Endodermal cell (in vitro differentiated cells): ENCODE data around the gene MGAT5B. TPM values are rescaled to one million over a fixed set of nuclear protein-coding genes. Genes with fewer than 3 reads are reported as not detected.

Source experiments
- DNase-seq: peaks from one replicate; pipeline ENCODE4 v3.0.0-alpha.2; 2017
- H3K27ac ChIP-seq: 2 replicates; pipeline ENCODE4 v1.5.1; 2013; ENCODE audit warnings: mild to moderate bottlenecking, low read depth, low read length, moderate library complexity
- H3K27me3 ChIP-seq: 2 replicates; pipeline ENCODE4 v1.6.1; 2013; ENCODE audit warnings: mild to moderate bottlenecking, low read length, moderate library complexity; ENCODE audit not compliant: insufficient read depth, control insufficient read depth, poor library complexity, severe bottlenecking
- H3K36me3 ChIP-seq: 2 replicates; pipeline ENCODE4 v1.7.0; 2013; ENCODE audit warnings: mild to moderate bottlenecking, low read length, moderate library complexity; ENCODE audit not compliant: control insufficient read depth, insufficient read depth
- H3K4me1 ChIP-seq: one replicate; pipeline ENCODE4 v1.7.0; 2013; ENCODE audit warnings: low read length; ENCODE audit not compliant: control insufficient read depth, insufficient read depth
- H3K4me3 ChIP-seq: 2 replicates; pipeline ENCODE4 v1.5.1; 2013; ENCODE audit warnings: mild to moderate bottlenecking, low read length, moderate library complexity
- H3K9ac ChIP-seq: 2 replicates; pipeline ENCODE4 v1.6.1; 2013; ENCODE audit warnings: mild to moderate bottlenecking, low read length, moderate library complexity; ENCODE audit not compliant: poor library complexity, severe bottlenecking; ENCODE audit errors: extremely low read depth
- H3K9me3 ChIP-seq: 2 replicates; pipeline ENCODE4 v1.6.1; 2013; ENCODE audit warnings: mild to moderate bottlenecking, low read length, moderate library complexity; ENCODE audit not compliant: control insufficient read depth
- H3K27ac Mint-ChIP-seq: 2 replicates; pipeline ENCODE4 v1.8.0; 2020; ENCODE audit warnings: mixed read lengths
- H3K27me3 Mint-ChIP-seq: 2 replicates; pipeline ENCODE4 v1.8.0; 2021; ENCODE audit warnings: mild to moderate bottlenecking, mixed read lengths; ENCODE audit not compliant: insufficient read depth
- H3K36me3 Mint-ChIP-seq: 2 replicates; pipeline ENCODE4 v1.8.0; 2020; ENCODE audit warnings: low read depth, mixed read lengths
- H3K4me1 Mint-ChIP-seq: 2 replicates; pipeline ENCODE4 v1.8.0; 2020; ENCODE audit warnings: mixed read lengths
- H3K4me3 Mint-ChIP-seq: 2 replicates; pipeline ENCODE4 v1.8.0; 2020; ENCODE audit warnings: mild to moderate bottlenecking, moderate library complexity, mixed read lengths
- H3K9me3 Mint-ChIP-seq: 2 replicates; pipeline ENCODE4 v1.8.0; 2020; ENCODE audit warnings: mild to moderate bottlenecking, mixed read lengths
- WGBS, 2 experiments: methylation state at CpG; one replicate each; pipeline versions ENCODE4 v1.1.5 to v1.1.7; 2013; ENCODE audit warnings: missing lambda C conversion rate in 2 of 2, mixed read lengths in 1 of 2; ENCODE audit not compliant: insufficient coverage in 1 of 2, insufficient read length in 1 of 2; 5-methylcytosine and 5-hydroxymethylcytosine counted together
- total RNA-seq, 2 donors: library from RNA; stranded (reverse); fragmentation: NEBNext Ultra II Directional in 1 of 2; extraction: Animal tissue kit (Norgen Biotek cat#: 25700) in 1 of 2; gene quantifications; 2 replicates in 1 of 2; 3 replicates in 1 of 2; pipeline ENCODE4 v1.2.1, GENCODE V29; 2021
- TF ChIP-seq, protein P1 (sequence below): fragments of 200-600 bp; sonication (generic); conservative IDR thresholded peaks from 2 replicates; pipeline ENCODE4 v1.5.0; 2021; ENCODE audit warnings: antibody characterized with exemption, mild to moderate bottlenecking

MGAT5B gene
- total RNA-seq, 2 donors from 2014 or later = 2.9 to 3.3 TPM

DNA sequence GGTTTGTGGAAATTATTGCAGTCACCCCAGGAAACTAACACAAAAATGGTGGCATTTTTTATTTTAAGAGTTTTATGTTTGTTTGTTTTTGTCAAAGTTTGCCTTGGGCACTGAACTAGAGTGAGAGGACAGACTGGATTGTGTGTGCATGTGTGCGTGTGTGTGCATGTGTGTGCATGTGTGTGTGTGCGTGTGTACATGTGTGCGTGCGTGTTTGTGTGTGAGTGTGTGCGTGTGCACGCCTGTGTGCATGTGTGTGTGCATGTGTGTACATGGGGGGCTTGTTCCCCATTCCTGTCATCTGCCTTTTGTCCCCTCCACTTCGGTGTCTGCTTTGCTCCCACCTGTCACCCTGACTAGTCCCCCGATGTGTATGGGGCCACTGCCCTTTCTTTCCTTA lies 32.5 kb downstream of the MGAT5B start:
- Mint-ChIP-seq H3K36me3 (no peaks in the 10 kb centered on the region), H3K27me3 (no peaks in the 10 kb centered on the region), H3K9me3 (no peaks in the 10 kb centered on the region), H3K4me1 (no peaks in the 10 kb centered on the region), H3K27ac (no peak overlapping the region), H3K4me3 (no peak overlapping the region)
- Histone ChIP-seq H3K4me1 (no peaks in the 10 kb centered on the region), H3K27me3 (no peaks in the 10 kb centered on the region), H3K4me3 (no peak overlapping the region), H3K9me3 (no peaks in the 10 kb centered on the region), H3K36me3 (no peaks in the 10 kb centered on the region), H3K27ac (no peak overlapping the region), H3K9ac (no peak overlapping the region)
- 96% methylated on average over 8 of the region's 8 CpGs; no CpG with 5 or more reads in 1 of the 2 experiments for WGBS, 2 experiments
- no peak for DNase-seq
- TF ChIP-seq, protein P1, sequence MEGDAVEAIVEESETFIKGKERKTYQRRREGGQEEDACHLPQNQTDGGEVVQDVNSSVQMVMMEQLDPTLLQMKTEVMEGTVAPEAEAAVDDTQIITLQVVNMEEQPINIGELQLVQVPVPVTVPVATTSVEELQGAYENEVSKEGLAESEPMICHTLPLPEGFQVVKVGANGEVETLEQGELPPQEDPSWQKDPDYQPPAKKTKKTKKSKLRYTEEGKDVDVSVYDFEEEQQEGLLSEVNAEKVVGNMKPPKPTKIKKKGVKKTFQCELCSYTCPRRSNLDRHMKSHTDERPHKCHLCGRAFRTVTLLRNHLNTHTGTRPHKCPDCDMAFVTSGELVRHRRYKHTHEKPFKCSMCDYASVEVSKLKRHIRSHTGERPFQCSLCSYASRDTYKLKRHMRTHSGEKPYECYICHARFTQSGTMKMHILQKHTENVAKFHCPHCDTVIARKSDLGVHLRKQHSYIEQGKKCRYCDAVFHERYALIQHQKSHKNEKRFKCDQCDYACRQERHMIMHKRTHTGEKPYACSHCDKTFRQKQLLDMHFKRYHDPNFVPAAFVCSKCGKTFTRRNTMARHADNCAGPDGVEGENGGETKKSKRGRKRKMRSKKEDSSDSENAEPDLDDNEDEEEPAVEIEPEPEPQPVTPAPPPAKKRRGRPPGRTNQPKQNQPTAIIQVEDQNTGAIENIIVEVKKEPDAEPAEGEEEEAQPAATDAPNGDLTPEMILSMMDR = no peak

DNA sequence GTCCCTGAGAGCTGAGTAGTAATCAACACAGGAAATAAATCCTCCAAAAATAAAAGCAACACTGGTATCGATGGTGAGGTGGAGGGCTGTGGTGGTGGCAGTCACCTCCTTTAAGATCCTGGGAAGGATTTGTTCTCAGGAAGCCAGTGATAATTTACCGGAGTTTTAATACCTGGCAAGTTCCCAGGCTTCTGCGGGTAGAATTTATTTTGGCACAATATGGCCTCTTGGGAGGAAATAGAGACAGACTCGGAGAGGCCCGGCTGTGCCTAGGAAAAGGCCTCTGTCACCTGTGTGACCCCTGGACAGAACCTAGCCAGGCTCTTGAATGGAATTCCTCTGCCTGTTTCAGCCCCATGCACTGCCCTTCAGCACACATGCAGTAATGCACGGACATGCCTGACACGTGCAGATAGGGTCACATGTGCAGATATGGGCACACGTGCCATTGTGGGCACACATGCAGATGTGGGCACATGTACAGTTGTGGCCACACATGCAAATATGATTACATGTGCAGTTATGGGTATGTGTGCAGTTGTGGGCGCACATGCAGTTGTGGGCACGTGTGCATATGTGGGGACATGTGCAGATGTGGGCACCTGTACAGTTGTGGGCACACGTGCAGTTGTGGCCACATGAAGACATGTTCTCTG lies 33.5 kb downstream of the MGAT5B start:
- Histone ChIP-seq H3K4me3 (no peak overlapping the region), H3K9me3 (no peaks in the 10 kb centered on the region), H3K27me3 (no peaks in the 10 kb centered on the region), H3K4me1 (no peaks in the 10 kb centered on the region), H3K36me3 (no peaks in the 10 kb centered on the region), H3K9ac (no peak overlapping the region), H3K27ac (no peak overlapping the region)
- Mint-ChIP-seq H3K4me1 (no peaks in the 10 kb centered on the region), H3K27me3 (no peaks in the 10 kb centered on the region), H3K36me3 (no peaks in the 10 kb centered on the region), H3K4me3 (no peak overlapping the region), H3K9me3 (no peaks in the 10 kb centered on the region), H3K27ac (no peak overlapping the region)
- 92 to 93% methylated on average over 9 to 11 of the region's 11 CpGs for WGBS, 2 experiments
- no peak for DNase-seq
- TF ChIP-seq, protein P1 = no peak

DNA sequence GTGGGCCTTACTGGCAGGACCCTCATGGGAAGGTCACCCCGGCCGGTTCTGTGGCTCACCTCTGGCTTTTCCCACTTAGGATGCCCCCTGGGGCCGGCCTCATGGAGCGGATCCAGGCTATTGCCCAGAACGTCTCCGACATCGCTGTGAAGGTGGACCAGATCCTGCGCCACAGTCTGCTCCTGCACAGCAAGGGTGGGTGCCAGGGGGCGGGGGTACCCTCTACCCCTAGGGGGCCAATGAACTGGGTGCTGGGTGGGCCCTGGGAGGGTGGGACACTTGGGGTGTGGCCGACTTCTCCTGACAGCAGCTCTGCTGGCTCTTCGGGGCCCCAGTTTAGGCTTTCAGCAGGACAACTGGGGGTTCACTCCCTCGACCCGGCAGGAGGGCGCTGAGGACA lies 34.3 kb downstream of the MGAT5B start:
- no peak overlapping the region for H3K4me3 ChIP-seq
- H3K4me1 Mint-ChIP-seq = no peaks in the 10 kb centered on the region
- H3K4me3 Mint-ChIP-seq = no peak overlapping the region
- no peaks in the 10 kb centered on the region for H3K27me3 ChIP-seq
- no peak for DNase-seq
- H3K4me1 ChIP-seq = no peaks in the 10 kb centered on the region
- H3K36me3 Mint-ChIP-seq = peaks cover 2% of the 10 kb centered on the region
- H3K9me3 Mint-ChIP-seq = no peaks in the 10 kb centered on the region
- WGBS, 2 experiments = 89 to 97% methylated on average over 11 to 14 of the region's 14 CpGs
- no peak overlapping the region for H3K27ac Mint-ChIP-seq
- TF ChIP-seq, protein P1 = no peak
- no peak overlapping the region for H3K9ac ChIP-seq
- H3K27ac ChIP-seq = no peak overlapping the region
- H3K27me3 Mint-ChIP-seq = no peaks in the 10 kb centered on the region
- no peaks in the 10 kb centered on the region for H3K9me3 ChIP-seq
- H3K36me3 ChIP-seq = no peaks in the 10 kb centered on the region
